Esophagus (tissue), 2 donors: ENCODE measurements around the gene GALNT18. TPM values are rescaled to one million over a fixed set of nuclear protein-coding genes. Genes with fewer than 3 reads are reported as not detected.

Experiments used
- H3K27ac ChIP-seq, 2 donors: one replicate each; pipeline ENCODE4 v1.5.1; 2013; ENCODE audit warnings: low read depth in 2 of 2, mild to moderate bottlenecking in 2 of 2, inconsistent platforms in 1 of 2, low read length in 1 of 2, moderate library complexity in 1 of 2
- H3K27me3 ChIP-seq, 2 donors: one replicate each; pipeline ENCODE4 v1.6.1; 2013; ENCODE audit warnings: low read length in 2 of 2, control low read depth in 1 of 2, mild to moderate bottlenecking in 1 of 2; ENCODE audit not compliant: insufficient read depth in 2 of 2, control insufficient read depth in 1 of 2
- H3K36me3 ChIP-seq, 2 donors: one replicate each; pipeline ENCODE4 v1.6.1; 2013; ENCODE audit warnings: low read length in 1 of 2; ENCODE audit not compliant: control insufficient read depth in 2 of 2, insufficient read depth in 2 of 2
- H3K4me1 ChIP-seq, 2 donors: one replicate each; pipeline ENCODE4 v1.6.1; 2013; ENCODE audit warnings: low read length in 1 of 2; ENCODE audit not compliant: control insufficient read depth in 2 of 2, insufficient read depth in 2 of 2
- H3K4me3 ChIP-seq, 2 donors: one replicate each; pipeline ENCODE4 v1.5.1; 2013; ENCODE audit warnings: low read length in 2 of 2, mild to moderate bottlenecking in 2 of 2, low read depth in 1 of 2, moderate library complexity in 1 of 2
- H3K9me3 ChIP-seq, 2 donors: one replicate each; pipeline ENCODE4 v1.6.1; 2013; ENCODE audit warnings: mild to moderate bottlenecking in 2 of 2, low read depth in 1 of 2, low read length in 1 of 2, moderate library complexity in 1 of 2; ENCODE audit not compliant: control insufficient read depth in 2 of 2, insufficient read depth in 1 of 2
- WGBS, 2 donors: extraction: QIAGEN DNeasy Blood & Tissue Kit; methylation state at CpG; one replicate each; pipeline ENCODE4 v1.1.7; 2013; 5-methylcytosine and 5-hydroxymethylcytosine counted together
- polyA plus RNA-seq, 2 donors: library from polyadenylated mRNA; stranded (reverse); fragments of 200-250 nt; gene quantifications; one replicate each; pipeline ENCODE4 v1.2.3, GENCODE V29; 2013
- donor health status: healthy with polysubstance abuse.
- donor health status: Bipolar disorder and iron deficiency.

Gene GALNT18
- polyA plus RNA-seq, 2 donors, result 2.2 to 5.8 TPM

- WGBS, 2 donors, result 74 to 82% methylated on average over 8 of the region's 8 CpGs
- Histone ChIP-seq H3K9me3 (no peaks in the 10 kb centered on the region), H3K4me3 (no peak overlapping the region), H3K36me3 (no peaks in the 10 kb centered on the region), H3K27me3 (no peaks in the 10 kb centered on the region), H3K4me1 (peaks cover 0 to 4% of the 10 kb centered on the region in 2 donors), H3K27ac (no peak overlapping the region)
Measured at GRCh38 chr11:11577251-11577855, 44.5 kb downstream of the GALNT18 start.

GRCh38 chr11:11574373-11575287 lies 47.2 kb downstream of the GALNT18 start:
- Histone ChIP-seq H3K9me3 (no peaks in the 10 kb centered on the region), H3K4me3 (no peak overlapping the region), H3K27ac (no peak overlapping the region), H3K36me3 (no peaks in the 10 kb centered on the region), H3K27me3 (no peaks in the 10 kb centered on the region), H3K4me1 (peaks cover 4 to 10% of the 10 kb centered on the region in 2 donors)
- WGBS, 2 donors, result 88 to 90% methylated on average over 5 of the region's 5 CpGs

GRCh38 chr11:11572386-11572785 lies 49.4 kb downstream of the GALNT18 start:
- no peaks in the 10 kb centered on the region for H3K36me3 ChIP-seq
- no peak overlapping the region for H3K27ac ChIP-seq
- H3K27me3 ChIP-seq, result no peaks in the 10 kb centered on the region
- WGBS, 2 donors, result 82 to 91% methylated on average over 7 of the region's 7 CpGs
- no peak overlapping the region for H3K4me3 ChIP-seq
- no peaks in the 10 kb centered on the region for H3K9me3 ChIP-seq
- H3K4me1 ChIP-seq, result peaks cover 5 to 14% of the 10 kb centered on the region in 2 donors

GRCh38 chr11:11571893-11572292 lies 49.9 kb downstream of the GALNT18 start:
- Histone ChIP-seq H3K36me3 (no peaks in the 10 kb centered on the region), H3K27ac (no peak overlapping the region), H3K9me3 (no peaks in the 10 kb centered on the region), H3K4me3 (no peak overlapping the region), H3K27me3 (no peaks in the 10 kb centered on the region), H3K4me1 (peaks cover 5 to 14% of the 10 kb centered on the region in 2 donors)
- WGBS, 2 donors, result 80 to 92% methylated on average over 7 of the region's 7 CpGs

GRCh38 chr11:11570823-11571222 lies 51.0 kb downstream of the GALNT18 start:
- H3K9me3 ChIP-seq, result no peaks in the 10 kb centered on the region
- H3K4me1 ChIP-seq, result peaks cover 5 to 14% of the 10 kb centered on the region in 2 donors
- no peak overlapping the region for H3K4me3 ChIP-seq
- no peak overlapping the region for H3K27ac ChIP-seq
- no peaks in the 10 kb centered on the region for H3K36me3 ChIP-seq
- no peaks in the 10 kb centered on the region for H3K27me3 ChIP-seq

GRCh38 chr11:11569936-11570491 lies 51.8 kb downstream of the GALNT18 start:
- WGBS, 2 donors, result 44 to 53% methylated on average over 14 of the region's 14 CpGs
- peak overlapping the region; percentile 73 for H3K27ac ChIP-seq

GRCh38 chr11:11568651-11569229 lies 53.1 kb downstream of the GALNT18 start:
- 52 to 59% methylated on average over 3 of the region's 3 CpGs for WGBS, 2 donors
- Histone ChIP-seq H3K4me1 (peaks cover 5 to 14% of the 10 kb centered on the region in 2 donors), H3K4me3 (no peak overlapping the region), H3K36me3 (no peaks in the 10 kb centered on the region), H3K27ac (peak overlapping the region; percentile 0 to 73), H3K9me3 (no peaks in the 10 kb centered on the region), H3K27me3 (no peaks in the 10 kb centered on the region)

More at GRCh38 chr11:11569936-11570491, 51.8 kb downstream of the GALNT18 start:
- peak overlapping the region in 1 of 2 donors; percentile 9 for H3K4me3 ChIP-seq
- H3K36me3 ChIP-seq, result no peaks in the 10 kb centered on the region
- H3K4me1 ChIP-seq, result peaks cover 5 to 14% of the 10 kb centered on the region in 2 donors
- H3K27me3 ChIP-seq, result no peaks in the 10 kb centered on the region
- H3K9me3 ChIP-seq, result no peaks in the 10 kb centered on the region

GRCh38 chr11:11567936-11568650 lies 53.7 kb downstream of the GALNT18 start:
- Histone ChIP-seq H3K4me1 (peaks cover 5 to 14% of the 10 kb centered on the region in 2 donors), H3K9me3 (no peaks in the 10 kb centered on the region), H3K4me3 (no peak overlapping the region), H3K36me3 (no peaks in the 10 kb centered on the region), H3K27me3 (no peaks in the 10 kb centered on the region), H3K27ac (peak overlapping the region; percentile 7 to 73)
- 36 to 53% methylated on average over 7 of the region's 7 CpGs for WGBS, 2 donors

GRCh38 chr11:11565636-11566035 lies 56.2 kb downstream of the GALNT18 start:
- no peak overlapping the region for H3K4me3 ChIP-seq
- H3K27me3 ChIP-seq, result no peaks in the 10 kb centered on the region
- no peaks in the 10 kb centered on the region for H3K9me3 ChIP-seq
- H3K36me3 ChIP-seq, result no peaks in the 10 kb centered on the region
- H3K4me1 ChIP-seq, result peaks cover 2 to 13% of the 10 kb centered on the region in 2 donors
- WGBS, 2 donors, result 72 to 76% methylated on average over 2 of the region's 2 CpGs
- no peak overlapping the region for H3K27ac ChIP-seq
